Natural killer cell (primary cell): ENCODE measurements around the gene ZNF260. TPM values are rescaled to one million over a fixed set of nuclear protein-coding genes. Genes with fewer than 3 reads are reported as not detected.

Source experiments
- ATAC-seq, 3 donors: fragments of 150-1000 bp in 2 of 3; fragments of 200-7000 bp in 1 of 3; cut with Tn5 transposase; 1 replicate in 1 of 3; 2 replicates in 2 of 3; pipeline ENCODE4 v1.10.0; 2021; ENCODE audit warnings: mild to moderate bottlenecking in 2 of 3, moderate library complexity in 2 of 3
- DNase-seq, 2 donors: peaks; one replicate each; pipeline versions ENCODE4 v3.0.0 to v3.0.0-alpha.2; 2013 to 2021; ENCODE audit warnings: mixed read lengths in 1 of 2
- H3K27ac ChIP-seq: one replicate; pipeline ENCODE4 v1.5.1; 2013; ENCODE audit warnings: mild to moderate bottlenecking, low read length
- H3K27me3 ChIP-seq: one replicate; pipeline ENCODE4 v1.6.1; 2013; ENCODE audit warnings: low read length; ENCODE audit not compliant: control insufficient read depth, insufficient read depth
- H3K36me3 ChIP-seq: one replicate; pipeline ENCODE4 v1.6.1; 2013; ENCODE audit warnings: low read length; ENCODE audit not compliant: control insufficient read depth, insufficient read depth
- H3K4me1 ChIP-seq: one replicate; pipeline ENCODE4 v1.6.1; 2013; ENCODE audit warnings: low read length; ENCODE audit not compliant: control insufficient read depth, insufficient read depth
- H3K4me3 ChIP-seq: one replicate; pipeline ENCODE4 v1.5.1; 2013; ENCODE audit warnings: low read length
- H3K9me3 ChIP-seq: one replicate; pipeline ENCODE4 v1.6.1; 2013; ENCODE audit warnings: low read length; ENCODE audit not compliant: control insufficient read depth, insufficient read depth
- H3K27ac Mint-ChIP-seq, 2 donors: one replicate each; pipeline ENCODE4 v1.8.0; 2022; ENCODE audit warnings: mild to moderate bottlenecking in 2 of 2, mixed read lengths in 2 of 2, moderate library complexity in 1 of 2
- H3K27me3 Mint-ChIP-seq, 2 donors: one replicate each; pipeline ENCODE4 v1.8.0; 2022; ENCODE audit warnings: low read depth in 2 of 2, mixed read lengths in 2 of 2
- H3K36me3 Mint-ChIP-seq: one replicate; pipeline ENCODE4 v1.8.0; 2022; ENCODE audit warnings: mixed read lengths
- H3K4me1 Mint-ChIP-seq, 2 donors: one replicate each; pipeline ENCODE4 v1.8.0; 2022; ENCODE audit warnings: mixed read lengths in 2 of 2
- H3K4me3 Mint-ChIP-seq: one replicate; pipeline ENCODE4 v1.8.0; 2022; ENCODE audit warnings: mild to moderate bottlenecking, moderate library complexity, mixed read lengths
- H3K9me3 Mint-ChIP-seq, 2 donors: one replicate each; pipeline ENCODE4 v1.8.0; 2022; ENCODE audit warnings: mixed read lengths in 2 of 2
- CTCF ChIP-seq: fragments of 200-600 bp; IDR thresholded peaks from one replicate; pipeline ENCODE4 v1.8.0; 2022; ENCODE audit warnings: antibody characterized with exemption
- WGBS: methylation state at CpG from one replicate; pipeline ENCODE4 v1.1.7; 2013; ENCODE audit warnings: missing lambda C conversion rate; ENCODE audit not compliant: insufficient coverage; 5-methylcytosine and 5-hydroxymethylcytosine counted together
- intact Hi-C: fragments of 100-400 bp; cut with micrococcal nuclease; formaldehyde crosslinking; loops from one replicate; pipeline ENCODE4 v1.14.2; 2022
- total RNA-seq, 4 donors: library from RNA; stranded (reverse); fragments of 120-200 nt in 1 of 4; gene quantifications; one replicate each; pipeline versions ENCODE4 v1.2.3 to v1.2.4, GENCODE V29; 2013 to 2022

The ZNF260 gene
- total RNA-seq, 3 donors from 2014 or later (not counting 1 experiment from before 2014, with no cell fraction given), result 8.0 to 9.4 (median 8.4) TPM

- Histone ChIP-seq H3K27ac (no peak overlapping the region), H3K27me3 (no peaks in the 10 kb centered on the region), H3K9me3 (no peaks in the 10 kb centered on the region), H3K4me3 (no peak overlapping the region), H3K4me1 (peaks cover under 1% of the 10 kb centered on the region), H3K36me3 (peaks cover 2% of the 10 kb centered on the region)
- Mint-ChIP-seq H3K27ac (no peak overlapping the region), H3K9me3 (no peaks in the 10 kb centered on the region), H3K27me3 (no peaks in the 10 kb centered on the region), H3K36me3 (no peaks in the 10 kb centered on the region), H3K4me1 (peaks cover 7% of the 10 kb centered on the region in 2 donors), H3K4me3 (no peak overlapping the region)
- intact Hi-C loops, result loop anchor here (10.0 kb wide), 1 partner anchor 182 kb away; the partner anchor contains the start of gene ZNF461
- no peak for TF ChIP-seq CTCF
- ATAC-seq (no peak), DNase-seq (no peak)
- WGBS, result 83% methylated on average over 1 of the region's 2 CpGs
Observed at GRCh38 chr19:36482876-36483275, 45.2 kb downstream of the ZNF260 start.

Other genes with a start within 250 kb of the ZNF260 start
- 1 to 10 TPM; 7.4 to 8.2 (median 7.8) TPM for gene ZFP14, start 149.1 kb downstream of the ZNF260 start, total RNA-seq
- 1 to 10 TPM; 2.3 to 4.1 (median 3.6) TPM for gene ZFP82, start 109.6 kb downstream of the ZNF260 start, total RNA-seq
- 10 to 100 TPM in 2 of 3 donors, 1 to 10 TPM in 1; 7.9 to 16.0 (median 12.4) TPM for gene ZNF566, start 38.7 kb downstream of the ZNF260 start, total RNA-seq
- gene ZNF529, start 45.0 kb upstream of the ZNF260 start, total RNA-seq, result 10 to 100 TPM; 23.5 to 36.4 (median 29.2) TPM
- gene ZNF382, start 77.0 kb upstream of the ZNF260 start, total RNA-seq, result 1 to 10 TPM; 3.2 to 8.1 (median 4.2) TPM
- gene ZNF461, start 138.6 kb upstream of the ZNF260 start, total RNA-seq, result 10 to 100 TPM; 10.3 to 22.3 (median 14.2) TPM
- gene ZNF567, start 159.3 kb upstream of the ZNF260 start, total RNA-seq, result 10 to 100 TPM in 2 of 3 donors, 1 to 10 TPM in 1; 5.6 to 11.8 (median 10.5) TPM
- 1 to 10 TPM; 1.7 to 4.3 (median 4.2) TPM for gene ZNF850, start 244.5 kb upstream of the ZNF260 start, total RNA-seq